T-helper 1 cell treated with Interleukin-12 subunit alpha and Interleukin-12 subunit beta and Interleukin-4 antibody, amounts not matched to agents 30 μg/mL and 1 μg/mL, for 36 hours (primary cell): ENCODE measurements around the gene CLCF1.
A peak's percentile ranks its signal among the peaks of the same experiment; 100 is the strongest.
"Not testable (repeated sequence)": the region's sequence is repeated elsewhere in the genome, so short reads cannot be mapped to it uniquely, and the experiment has no call there.

Experiments used
- H3K27ac Mint-ChIP-seq: one replicate; pipeline ENCODE4 v1.8.0; 2021; ENCODE audit warnings: mild to moderate bottlenecking, mixed read lengths
- H3K27me3 Mint-ChIP-seq: one replicate; pipeline ENCODE4 v1.8.0; 2021; ENCODE audit warnings: low read depth, mixed read lengths
- H3K36me3 Mint-ChIP-seq: one replicate; pipeline ENCODE4 v1.8.0; 2021; ENCODE audit warnings: low read depth, mixed read lengths
- H3K4me1 Mint-ChIP-seq: one replicate; pipeline ENCODE4 v1.8.0; 2021; ENCODE audit warnings: low read depth, mixed read lengths
- H3K4me3 Mint-ChIP-seq: one replicate; pipeline ENCODE4 v1.8.0; 2021; ENCODE audit warnings: mild to moderate bottlenecking, moderate library complexity, mixed read lengths
- H3K9me3 Mint-ChIP-seq: one replicate; pipeline ENCODE4 v1.8.0; 2021; ENCODE audit warnings: mixed read lengths

CLCF1 gene

GRCh38 chr11:67332081-67332691 is 41.2 kb downstream of the CLCF1 start:
- Mint-ChIP-seq H3K27me3 (no peaks in the 10 kb centered on the region), H3K36me3 (no peaks in the 10 kb centered on the region), H3K4me1 (no peaks in the 10 kb centered on the region), H3K9me3 (no peaks in the 10 kb centered on the region), H3K27ac (no peak overlapping the region), H3K4me3 (no peak overlapping the region)

DNA sequence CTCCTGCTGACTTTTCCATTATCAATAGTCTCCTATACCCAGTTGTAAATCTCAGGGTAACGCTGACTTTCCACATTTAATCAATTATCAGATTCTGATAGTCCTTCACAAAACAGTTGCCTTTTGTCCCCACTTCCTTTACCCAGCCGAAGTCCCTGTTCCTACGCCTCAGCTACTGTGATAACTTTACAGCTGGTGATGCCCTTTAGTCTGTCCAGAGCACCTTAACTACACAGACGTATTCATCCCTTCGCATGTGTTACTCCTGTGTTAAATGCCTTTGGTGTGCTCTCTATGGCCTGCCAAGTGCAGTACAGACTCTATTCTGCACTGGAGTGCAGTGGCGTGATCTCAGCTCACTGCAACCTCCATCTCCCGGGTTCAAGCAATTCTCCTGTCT is 49.9 kb downstream of the CLCF1 start:
- Mint-ChIP-seq H3K27ac (no peak overlapping the region), H3K27me3 (peaks cover 2% of the 10 kb centered on the region)

DNA sequence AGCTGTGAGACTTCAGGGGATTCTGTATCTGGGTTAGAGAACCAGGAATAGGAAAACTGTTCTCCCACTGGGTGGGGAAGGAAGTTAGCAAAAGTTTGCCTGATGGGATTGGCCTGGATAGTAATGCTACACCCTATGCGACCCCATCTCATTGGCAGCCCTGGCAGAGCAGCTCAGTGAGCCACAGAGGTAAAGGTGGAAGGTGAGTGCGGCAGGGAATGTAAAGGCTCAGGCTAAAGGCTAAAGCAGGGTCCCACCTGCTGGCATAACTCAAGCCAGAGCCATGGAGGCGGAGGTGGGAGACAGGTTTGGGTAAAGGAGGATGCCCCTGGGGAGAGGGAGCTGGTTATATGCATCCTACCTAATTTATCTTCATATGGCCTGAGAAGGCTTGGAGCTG is 51.3 kb downstream of the CLCF1 start:
- H3K4me1 Mint-ChIP-seq: peaks cover 13% of the 10 kb centered on the region
- H3K27ac Mint-ChIP-seq: no peak overlapping the region
- no peaks in the 10 kb centered on the region for H3K9me3 Mint-ChIP-seq
- peaks cover 7% of the 10 kb centered on the region for H3K27me3 Mint-ChIP-seq
- no peak overlapping the region for H3K4me3 Mint-ChIP-seq
- H3K36me3 Mint-ChIP-seq: peaks cover 1% of the 10 kb centered on the region

More for the DNA sequence above, 49.9 kb downstream of the CLCF1 start:
- Mint-ChIP-seq H3K9me3 (no peaks in the 10 kb centered on the region), H3K4me1 (peaks cover 7% of the 10 kb centered on the region), H3K4me3 (no peak overlapping the region), H3K36me3 (no peaks in the 10 kb centered on the region)

GRCh38 chr11:67321313-67321871 is 52.0 kb downstream of the CLCF1 start:
- Mint-ChIP-seq H3K27me3 (peaks cover 7% of the 10 kb centered on the region), H3K27ac (no peak overlapping the region), H3K4me1 (peaks cover 16% of the 10 kb centered on the region), H3K4me3 (no peak overlapping the region), H3K9me3 (no peaks in the 10 kb centered on the region), H3K36me3 (peaks cover 1% of the 10 kb centered on the region)

- H3K9me3 Mint-ChIP-seq: no peaks in the 10 kb centered on the region
- H3K27me3 Mint-ChIP-seq: peaks cover 7% of the 10 kb centered on the region
- H3K4me3 Mint-ChIP-seq: no peak overlapping the region
- peaks cover 1% of the 10 kb centered on the region for H3K36me3 Mint-ChIP-seq
- H3K27ac Mint-ChIP-seq: no peak overlapping the region
- H3K4me1 Mint-ChIP-seq: peaks cover 16% of the 10 kb centered on the region
Observed at GRCh38 chr11:67320691-67321090, 52.7 kb downstream of the CLCF1 start.

DNA sequence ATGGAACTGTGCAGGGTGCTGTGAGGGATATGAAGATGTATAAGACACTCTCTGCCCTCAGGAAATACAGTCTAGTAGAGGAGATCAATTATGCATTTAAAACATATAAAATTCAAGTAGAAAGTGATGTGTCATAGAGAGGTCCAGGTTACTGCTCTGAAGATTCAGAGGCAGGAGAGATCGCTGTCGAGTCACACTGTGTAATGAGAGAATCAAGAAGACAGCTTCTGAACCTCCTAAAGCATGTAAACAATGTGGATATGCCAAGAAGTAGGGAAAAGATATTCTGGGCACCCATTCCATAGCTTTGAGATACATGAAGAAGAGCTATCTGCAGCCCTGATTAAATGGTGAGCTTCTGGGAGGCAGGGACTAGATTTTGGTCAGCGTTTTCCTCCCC is 53.4 kb downstream of the CLCF1 start:
- Mint-ChIP-seq H3K27ac (no peak overlapping the region), H3K4me3 (no peak overlapping the region), H3K4me1 (peaks cover 23% of the 10 kb centered on the region), H3K9me3 (no peaks in the 10 kb centered on the region), H3K36me3 (peaks cover 1% of the 10 kb centered on the region), H3K27me3 (peaks cover 7% of the 10 kb centered on the region)

GRCh38 chr11:67318876-67319275 is 54.5 kb downstream of the CLCF1 start:
- H3K36me3 Mint-ChIP-seq, H3K9me3 Mint-ChIP-seq, H3K27ac Mint-ChIP-seq, H3K27me3 Mint-ChIP-seq: not testable (repeated sequence)
- Mint-ChIP-seq H3K4me1 (peaks cover 27% of the 10 kb centered on the region), H3K4me3 (peak overlapping the region; percentile 99)

DNA sequence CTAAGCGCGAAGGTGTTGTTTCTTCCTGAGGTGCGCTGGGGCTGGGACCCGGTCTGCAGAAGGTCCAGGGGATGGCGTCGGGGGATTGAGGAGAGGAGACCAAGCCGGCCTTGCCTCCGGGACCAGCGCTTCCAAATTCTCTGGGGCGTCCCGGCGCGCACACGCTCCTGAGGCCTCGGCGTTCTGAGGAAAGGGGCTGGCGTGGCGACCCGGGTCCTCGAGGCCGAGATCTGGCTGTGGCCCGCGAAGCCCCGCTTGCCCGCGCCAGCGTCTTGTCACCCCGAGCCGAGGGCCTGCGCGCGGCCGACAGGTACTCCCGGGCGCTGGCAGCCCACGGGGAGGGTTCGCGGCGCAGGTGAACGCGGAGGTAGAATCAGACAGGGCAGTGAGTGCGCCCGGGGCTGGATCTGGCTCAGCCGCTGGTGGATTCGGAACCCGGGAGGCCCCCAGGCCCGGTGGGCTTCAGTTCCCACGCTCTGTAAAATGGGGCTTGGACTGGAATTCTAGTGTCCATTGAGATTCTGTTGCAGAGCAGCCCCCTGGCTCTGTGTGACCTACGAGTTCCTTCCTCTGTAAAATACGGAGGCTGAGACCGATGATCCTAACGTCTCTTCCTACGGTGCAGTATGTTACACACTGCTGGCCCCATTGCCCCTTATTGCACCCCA is 55.4 kb downstream of the CLCF1 start:
- peak overlapping the region; percentile 99 for H3K4me3 Mint-ChIP-seq
- H3K36me3 Mint-ChIP-seq: peaks cover 4% of the 10 kb centered on the region
- no peaks in the 10 kb centered on the region for H3K9me3 Mint-ChIP-seq
- peak overlapping the region; percentile 99 for H3K27ac Mint-ChIP-seq
- peaks cover 7% of the 10 kb centered on the region for H3K27me3 Mint-ChIP-seq
- H3K4me1 Mint-ChIP-seq: peaks cover 34% of the 10 kb centered on the region

DNA sequence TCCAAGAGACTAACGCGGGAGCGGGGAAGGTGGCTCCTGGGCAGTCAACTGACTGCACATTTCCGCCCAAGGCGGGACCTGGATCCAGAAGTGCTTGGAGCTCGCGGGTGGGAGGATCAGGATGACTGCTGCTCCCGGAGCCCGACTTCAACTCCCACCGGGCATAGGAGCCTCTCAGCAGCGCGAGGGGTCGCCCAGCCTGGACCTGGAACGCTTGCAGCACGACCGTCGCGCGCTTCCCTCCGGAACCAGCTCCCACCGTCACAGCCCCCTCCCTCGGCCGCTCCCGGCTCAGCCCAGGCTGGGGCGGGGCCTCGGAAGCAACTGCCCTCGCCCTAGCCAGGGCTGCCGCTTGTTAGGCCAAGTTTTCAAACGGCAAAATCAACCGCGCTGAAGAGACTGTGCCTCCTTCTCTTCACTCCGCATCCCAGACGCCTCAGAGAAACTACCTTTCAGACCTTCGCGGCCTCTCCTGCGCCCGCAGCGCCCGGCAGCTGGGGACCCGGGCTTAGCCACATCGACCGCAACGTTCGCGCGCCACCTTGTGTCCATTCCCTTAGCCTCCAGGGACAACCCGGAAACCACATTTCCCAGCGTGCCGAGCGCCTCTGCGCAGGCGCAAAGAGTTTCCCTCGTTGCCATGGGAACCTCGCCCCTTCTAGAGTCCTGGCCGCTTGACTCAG is 56.1 kb downstream of the CLCF1 start:
- Mint-ChIP-seq H3K4me1 (peaks cover 39% of the 10 kb centered on the region), H3K36me3 (peaks cover 4% of the 10 kb centered on the region), H3K9me3 (no peaks in the 10 kb centered on the region), H3K27me3 (peaks cover 7% of the 10 kb centered on the region), H3K4me3 (peak overlapping the region; percentile 99), H3K27ac (peak overlapping the region; percentile 99)

GRCh38 chr11:67316882-67317204 is 56.6 kb downstream of the CLCF1 start:
- Mint-ChIP-seq H3K27ac (peak overlapping the region; percentile 99), H3K27me3 (peaks cover 7% of the 10 kb centered on the region), H3K36me3 (peaks cover 7% of the 10 kb centered on the region), H3K4me1 (peaks cover 44% of the 10 kb centered on the region), H3K4me3 (peak overlapping the region; percentile 99), H3K9me3 (no peaks in the 10 kb centered on the region)

DNA sequence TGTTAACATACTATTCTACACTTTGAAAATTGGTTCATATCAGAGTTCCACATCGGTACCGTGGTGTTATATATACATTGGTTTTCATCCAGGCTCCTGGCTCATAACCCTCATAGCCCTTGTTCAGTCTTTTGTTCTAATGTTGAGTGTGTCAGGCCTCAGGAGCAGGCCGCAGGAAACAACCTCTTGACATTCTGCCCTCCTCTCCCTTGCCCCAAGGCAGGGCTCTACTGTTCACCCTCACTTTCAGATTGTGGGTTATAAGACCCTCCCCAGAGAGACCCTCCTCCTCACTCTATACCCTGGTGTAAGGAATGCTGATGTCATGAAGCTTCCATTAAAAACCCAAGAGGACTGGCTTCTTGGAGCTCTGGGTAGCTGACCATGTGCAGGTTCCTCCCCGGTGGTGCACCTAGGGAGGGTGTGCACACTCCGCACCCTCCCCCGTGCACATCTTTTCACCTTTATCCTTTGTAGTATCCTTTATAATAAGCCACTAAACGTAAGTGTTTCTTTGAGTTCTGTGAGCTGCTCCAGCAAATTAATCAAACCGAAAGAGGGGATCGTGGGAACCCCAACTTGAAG is 58.0 kb downstream of the CLCF1 start:
- Mint-ChIP-seq H3K27ac (peak overlapping the region; percentile 24), H3K9me3 (no peaks in the 10 kb centered on the region), H3K4me3 (peak overlapping the region; percentile 41), H3K4me1 (peaks cover 45% of the 10 kb centered on the region), H3K36me3 (peaks cover 9% of the 10 kb centered on the region), H3K27me3 (peaks cover 7% of the 10 kb centered on the region)

GRCh38 chr11:67314218-67314617 is 59.2 kb downstream of the CLCF1 start:
- Mint-ChIP-seq H3K9me3 (no peaks in the 10 kb centered on the region), H3K4me3 (peak overlapping the region; percentile 28), H3K27me3 (peaks cover 7% of the 10 kb centered on the region), H3K27ac (peak overlapping the region; percentile 45), H3K4me1 (peaks cover 42% of the 10 kb centered on the region), H3K36me3 (peaks cover 10% of the 10 kb centered on the region)
